ENCODE data around the gene MLXIP. TPM values are rescaled to one million over a fixed set of nuclear protein-coding genes. Genes with fewer than 3 reads are reported as not detected.

The MLXIP gene
- total and polyA plus RNA-seq, 2 of the 13 experiments (the other 11 are each of a cell fraction or from before 2014, with no cell fraction given) = 5.3 to 6.7 TPM

DNA sequence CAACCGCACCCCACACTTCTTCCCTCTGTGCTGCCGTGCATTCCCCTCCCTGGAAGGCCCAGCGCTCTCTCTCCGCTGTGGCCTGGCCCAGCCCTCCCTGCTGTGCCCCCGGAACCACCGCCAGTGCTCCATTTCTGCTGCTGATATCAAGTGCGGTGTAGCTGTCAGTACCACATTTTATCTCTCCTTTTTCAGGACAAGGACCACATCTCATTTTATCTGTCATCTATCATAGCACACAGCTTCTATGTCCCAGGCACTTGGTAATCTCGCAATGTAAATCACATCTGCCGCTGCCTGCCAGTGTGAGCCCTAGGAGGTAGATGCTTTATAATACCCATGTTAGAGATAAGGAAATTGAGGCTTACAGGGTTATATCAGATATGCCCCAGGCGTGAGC lies 77.1 kb downstream of the MLXIP start:
- Histone ChIP-seq H3K27ac (ENCODE audit: extremely low read length, insufficient read depth, low read length) (no peak overlapping the region), H3K4me1 (ENCODE audit: insufficient read depth, low read length) (no peaks in the 10 kb centered on the region)

More for the DNA sequence above, 77.1 kb downstream of the MLXIP start:
- CTCF ChIA-PET (ENCODE audit: low intra/inter-chr PET ratio, low total read pairs) = no interaction called here
- H3K9ac ChIP-seq (ENCODE audit: insufficient read depth, low read depth, low read length) = no peak overlapping the region
- ATAC-seq (no peak), DNase-seq (ENCODE audit: low spot score) (no peak), FAIRE-seq (no peak)
- H3K79me2 ChIP-seq (ENCODE audit: insufficient read depth, low read length) = no peaks in the 10 kb centered on the region
- H3K4me3 ChIP-seq (replicated peaks in 1 of 3; ENCODE audit: insufficient read depth in 1 of 3, low read depth in 2 of 3, low read length in 3 of 3) = no peak overlapping the region
- no TSS peak for BruUV-seq (replicated peaks)
- POLR2A ChIA-PET = no interaction called here
- H2AFZ ChIP-seq (ENCODE audit: low read length) = no peak overlapping the region
- intact Hi-C loops (cut with micrococcal nuclease; ENCODE audit: unreplicated experiment) = no loop called here
- in situ Hi-C loops (cut with HindIII; ENCODE audit: extremely low pct_ligation_motif_present, low pct_unique_long_range_greater_than_20kb) = no loop called here
- TF ChIP-seq ZNF678 (CRISPR knock-in tag; IDR thresholded peaks at IDR 0.05) = no peak
- no peak for TF ChIP-seq ZNF350 (CRISPR knock-in tag; IDR thresholded peaks at IDR 0.05; ENCODE audit: borderline replicate concordance, low read depth)
- TF ChIP-seq TAF15 (IDR thresholded peaks at IDR 0.05; ENCODE audit: low read depth, low read length, poor library complexity, severe bottlenecking) = no peak
- TF ChIP-seq MATR3 (CRISPR knock-in tag; IDR thresholded peaks at IDR 0.05) = no peak
- TF ChIP-seq IKZF4 (CRISPR knock-in tag; IDR thresholded peaks at IDR 0.05; ENCODE audit: borderline replicate concordance, low read depth, not compliant biosample characterization) = no peak
- TF ChIP-seq CCAR2 (optimal IDR thresholded peaks at IDR 0.05; ENCODE audit: low read depth, low read length) = no peak
- TF ChIP-seq MXD4 (CRISPR knock-in tag; IDR thresholded peaks at IDR 0.05) = no peak
- TF ChIP-seq, protein P1, sequence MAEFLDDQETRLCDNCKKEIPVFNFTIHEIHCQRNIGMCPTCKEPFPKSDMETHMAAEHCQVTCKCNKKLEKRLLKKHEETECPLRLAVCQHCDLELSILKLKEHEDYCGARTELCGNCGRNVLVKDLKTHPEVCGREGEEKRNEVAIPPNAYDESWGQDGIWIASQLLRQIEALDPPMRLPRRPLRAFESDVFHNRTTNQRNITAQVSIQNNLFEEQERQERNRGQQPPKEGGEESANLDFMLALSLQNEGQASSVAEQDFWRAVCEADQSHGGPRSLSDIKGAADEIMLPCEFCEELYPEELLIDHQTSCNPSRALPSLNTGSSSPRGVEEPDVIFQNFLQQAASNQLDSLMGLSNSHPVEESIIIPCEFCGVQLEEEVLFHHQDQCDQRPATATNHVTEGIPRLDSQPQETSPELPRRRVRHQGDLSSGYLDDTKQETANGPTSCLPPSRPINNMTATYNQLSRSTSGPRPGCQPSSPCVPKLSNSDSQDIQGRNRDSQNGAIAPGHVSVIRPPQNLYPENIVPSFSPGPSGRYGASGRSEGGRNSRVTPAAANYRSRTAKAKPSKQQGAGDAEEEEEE (CRISPR knock-in tag; IDR thresholded peaks at IDR 0.05; ENCODE audit: borderline replicate concordance) = no peak
- TF ChIP-seq, protein P2, sequence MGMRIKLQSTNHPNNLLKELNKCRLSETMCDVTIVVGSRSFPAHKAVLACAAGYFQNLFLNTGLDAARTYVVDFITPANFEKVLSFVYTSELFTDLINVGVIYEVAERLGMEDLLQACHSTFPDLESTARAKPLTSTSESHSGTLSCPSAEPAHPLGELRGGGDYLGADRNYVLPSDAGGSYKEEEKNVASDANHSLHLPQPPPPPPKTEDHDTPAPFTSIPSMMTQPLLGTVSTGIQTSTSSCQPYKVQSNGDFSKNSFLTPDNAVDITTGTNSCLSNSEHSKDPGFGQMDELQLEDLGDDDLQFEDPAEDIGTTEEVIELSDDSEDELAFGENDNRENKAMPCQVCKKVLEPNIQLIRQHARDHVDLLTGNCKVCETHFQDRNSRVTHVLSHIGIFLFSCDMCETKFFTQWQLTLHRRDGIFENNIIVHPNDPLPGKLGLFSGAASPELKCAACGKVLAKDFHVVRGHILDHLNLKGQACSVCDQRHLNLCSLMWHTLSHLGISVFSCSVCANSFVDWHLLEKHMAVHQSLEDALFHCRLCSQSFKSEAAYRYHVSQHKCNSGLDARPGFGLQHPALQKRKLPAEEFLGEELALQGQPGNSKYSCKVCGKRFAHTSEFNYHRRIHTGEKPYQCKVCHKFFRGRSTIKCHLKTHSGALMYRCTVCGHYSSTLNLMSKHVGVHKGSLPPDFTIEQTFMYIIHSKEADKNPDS (CRISPR knock-in tag; IDR thresholded peaks at IDR 0.05) = no peak
- no peak for TF ChIP-seq ZFP41 (CRISPR knock-in tag; IDR thresholded peaks at IDR 0.05; ENCODE audit: borderline replicate concordance)
- TF ChIP-seq ZNF235 (CRISPR knock-in tag; IDR thresholded peaks at IDR 0.05; ENCODE audit: borderline replicate concordance) = no peak
- TF ChIP-seq, protein P3, sequence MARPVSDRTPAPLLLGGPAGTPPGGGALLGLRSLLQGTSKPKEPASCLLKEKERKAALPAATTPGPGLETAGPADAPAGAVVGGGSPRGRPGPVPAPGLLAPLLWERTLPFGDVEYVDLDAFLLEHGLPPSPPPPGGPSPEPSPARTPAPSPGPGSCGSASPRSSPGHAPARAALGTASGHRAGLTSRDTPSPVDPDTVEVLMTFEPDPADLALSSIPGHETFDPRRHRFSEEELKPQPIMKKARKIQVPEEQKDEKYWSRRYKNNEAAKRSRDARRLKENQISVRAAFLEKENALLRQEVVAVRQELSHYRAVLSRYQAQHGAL (CRISPR knock-in tag; IDR thresholded peaks at IDR 0.05; ENCODE audit: not compliant biosample characterization) = no peak
- TF ChIP-seq JUNB (CRISPR knock-in tag; IDR thresholded peaks at IDR 0.05; ENCODE audit: borderline replicate concordance) = no peak
- TF ChIP-seq LRRFIP1 (CRISPR knock-in tag; conservative IDR thresholded peaks at IDR 0.05) = no peak
- no peak for TF ChIP-seq ZKSCAN1 (IDR thresholded peaks at IDR 0.05; ENCODE audit: low read length)
- no peak for TF ChIP-seq SMYD3 (CRISPR knock-in tag; IDR thresholded peaks at IDR 0.05)
- H4K20me1 ChIP-seq (ENCODE audit: insufficient read depth, low read length) = no peaks in the 10 kb centered on the region
- peaks cover 2 to 4% of the 10 kb centered on the region in 2 experiments; a peak in 3 of 5 replicates for H3K27me3 ChIP-seq (ENCODE audit: control insufficient read depth in 1 of 2, insufficient read depth in 2 of 2, low read length in 2 of 2)
- no peaks in the 10 kb centered on the region for H3K36me3 ChIP-seq (replicated peaks in 1 of 2; ENCODE audit: control insufficient read depth in 1 of 2, insufficient read depth in 2 of 2, low read length in 2 of 2)
- no peak overlapping the region for H3K4me2 ChIP-seq (ENCODE audit: low read depth, low read length)
- H3K9me3 ChIP-seq (ENCODE audit: low read length) = no peaks in the 10 kb centered on the region
- WGBS (ENCODE audit: low lambda C conversion rate) = 54% methylated on average over 10 of the region's 10 CpGs
